HG02943 (cell line): Measurements from ENCODE around the gene MYO5B.

Experiments used
- ATAC-seq: cut with Tn5 transposase; IDR thresholded peaks from one replicate; pipeline ENCODE4 v1.9.1; 2021; ENCODE audit warnings: mild to moderate bottlenecking, low read depth, moderate library complexity; ENCODE audit not compliant: unreplicated experiment

The MYO5B gene

GRCh38 chr18:50190236-50190635 lies 4.7 kb downstream of the MYO5B start:
- no peak for ATAC-seq

DNA sequence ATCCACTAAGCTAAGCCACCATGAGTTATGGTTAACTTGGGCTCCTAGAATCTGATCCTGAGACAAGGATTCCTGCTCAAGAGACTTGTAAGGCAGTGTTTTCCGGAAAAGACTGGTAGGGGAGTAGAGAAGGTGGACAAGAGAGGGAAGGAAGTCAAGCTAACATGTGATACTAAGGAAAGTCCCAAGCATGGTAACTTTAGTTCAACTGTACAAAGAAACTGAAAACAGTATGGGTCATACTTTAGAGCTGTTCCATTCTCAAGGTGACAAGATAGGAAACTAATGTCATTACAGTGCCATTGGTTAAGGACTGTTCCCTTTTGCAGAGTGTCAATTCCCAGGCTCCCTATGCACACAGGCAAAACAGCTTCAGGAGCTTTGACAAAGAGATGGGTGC lies 5.8 kb downstream of the MYO5B start:
- no peak for ATAC-seq

DNA sequence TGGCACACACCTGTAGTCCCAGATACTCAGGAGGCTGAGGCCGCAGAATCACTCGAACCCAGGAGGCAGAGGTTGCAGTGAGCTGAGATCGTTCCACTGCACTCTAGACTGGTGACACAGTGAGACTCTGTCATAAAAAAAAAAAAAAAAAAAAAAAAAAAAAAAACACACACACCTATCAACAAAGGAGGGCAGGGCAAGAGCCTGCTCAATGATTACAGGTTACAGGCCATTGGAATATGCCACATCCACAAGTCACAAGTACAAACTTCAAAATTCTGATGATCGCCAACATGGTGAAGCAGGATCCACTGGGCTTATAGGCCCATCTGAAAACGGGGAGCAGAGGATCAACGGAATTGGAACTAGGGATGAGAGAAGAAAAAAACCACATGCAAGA lies 6.3 kb downstream of the MYO5B start:
- no peak for ATAC-seq

GRCh38 chr18:50187659-50188058 lies 7.3 kb downstream of the MYO5B start:
- no peak for ATAC-seq

- no peak for ATAC-seq
Measured at GRCh38 chr18:50186385-50186784, 8.6 kb downstream of the MYO5B start.

DNA sequence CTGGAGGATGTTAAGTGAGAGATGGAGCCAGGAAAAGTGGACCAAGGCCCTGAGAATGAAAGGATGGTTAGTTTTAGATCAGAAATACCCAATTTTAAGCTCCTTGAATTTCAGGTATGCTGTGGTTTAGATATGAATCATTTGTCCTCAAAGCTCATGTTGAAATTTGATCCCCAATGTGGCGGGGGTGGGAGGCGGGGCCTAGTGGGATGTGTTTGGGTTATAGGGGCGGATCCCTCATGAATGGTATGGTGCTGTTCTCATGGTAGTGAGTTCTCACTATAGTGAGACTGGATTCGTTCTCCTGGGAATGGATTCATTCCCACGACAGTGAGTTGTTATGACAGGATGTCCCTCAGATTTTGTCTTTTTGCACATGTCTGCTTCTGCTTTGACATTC lies 11.4 kb downstream of the MYO5B start:
- no peak for ATAC-seq

DNA sequence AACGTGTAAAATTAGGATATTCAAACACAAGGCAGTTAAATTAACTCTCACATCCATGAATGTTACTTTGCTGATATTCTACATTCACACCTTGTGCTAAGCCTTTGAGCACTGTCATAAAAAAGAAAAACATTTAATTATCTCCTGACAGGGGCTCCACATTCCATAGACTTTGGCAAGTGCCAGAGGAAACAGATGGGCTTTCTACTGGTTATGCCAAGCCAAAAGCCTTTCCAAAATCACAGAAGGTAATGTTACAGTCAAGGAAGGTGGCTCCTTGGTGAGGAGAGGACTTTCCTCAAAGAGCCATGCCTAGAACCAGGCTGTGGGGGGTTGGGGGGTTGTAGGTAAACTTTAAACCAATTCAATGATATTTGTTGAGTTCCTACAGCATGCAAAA lies 12.4 kb downstream of the MYO5B start:
- no peak for ATAC-seq

GRCh38 chr18:50181590-50181989 lies 13.4 kb downstream of the MYO5B start:
- no peak for ATAC-seq

GRCh38 chr18:50179465-50179864 lies 15.5 kb downstream of the MYO5B start:
- no peak for ATAC-seq

DNA sequence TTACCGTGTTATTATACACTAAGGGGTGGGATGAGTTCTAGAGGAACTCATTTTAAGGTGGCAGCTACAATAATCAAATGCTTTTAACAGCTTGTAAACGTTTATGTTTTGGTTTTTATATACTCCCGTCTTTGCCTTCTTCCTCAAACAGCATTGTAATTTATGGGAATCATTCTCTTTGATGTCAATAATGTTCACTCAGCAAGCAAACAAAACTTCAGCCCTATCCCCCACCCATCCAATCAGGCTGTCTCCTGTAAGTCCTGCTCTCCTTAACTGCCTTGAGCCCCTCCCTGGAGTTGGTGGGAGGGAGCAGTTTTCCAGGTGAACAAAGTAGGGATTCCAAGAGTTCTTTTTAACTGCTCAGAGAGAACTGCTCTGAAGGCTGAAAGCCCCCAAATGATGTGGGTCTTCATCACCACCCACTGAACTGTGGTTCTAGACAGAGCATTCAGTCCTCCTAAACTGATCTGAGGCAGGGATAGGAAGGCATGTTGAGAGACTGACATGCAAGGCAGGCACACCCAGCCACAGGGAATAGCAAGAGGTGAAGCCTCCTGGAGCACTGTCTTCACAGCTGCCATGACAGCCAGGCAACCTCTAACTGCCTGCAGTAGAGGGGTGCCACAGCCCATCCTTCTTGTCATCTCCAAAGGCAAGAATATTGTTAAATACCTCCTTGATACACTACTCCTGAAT lies 17.5 kb downstream of the MYO5B start:
- no peak for ATAC-seq

DNA sequence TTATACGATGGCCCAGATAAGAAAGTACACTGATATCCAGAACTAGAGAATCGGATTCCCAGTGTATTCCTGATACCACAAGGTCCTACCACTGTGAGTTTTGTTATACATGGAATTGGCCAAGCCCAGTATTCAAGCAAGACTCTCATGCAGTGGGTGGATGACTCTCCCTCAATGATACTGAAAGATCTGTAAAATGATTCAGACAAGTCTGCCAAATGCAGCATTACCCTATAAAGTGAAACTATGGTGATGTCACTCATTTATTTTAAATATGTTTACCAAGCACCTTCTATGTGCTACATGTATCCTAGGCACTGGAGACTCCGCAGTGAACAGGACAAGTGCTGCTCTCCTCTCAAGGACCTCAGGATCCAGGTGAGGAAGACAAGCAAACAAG lies 22.6 kb downstream of the MYO5B start:
- ATAC-seq = no peak

- no peak for ATAC-seq
Measured at GRCh38 chr18:50171406-50171805, 23.5 kb downstream of the MYO5B start.

DNA sequence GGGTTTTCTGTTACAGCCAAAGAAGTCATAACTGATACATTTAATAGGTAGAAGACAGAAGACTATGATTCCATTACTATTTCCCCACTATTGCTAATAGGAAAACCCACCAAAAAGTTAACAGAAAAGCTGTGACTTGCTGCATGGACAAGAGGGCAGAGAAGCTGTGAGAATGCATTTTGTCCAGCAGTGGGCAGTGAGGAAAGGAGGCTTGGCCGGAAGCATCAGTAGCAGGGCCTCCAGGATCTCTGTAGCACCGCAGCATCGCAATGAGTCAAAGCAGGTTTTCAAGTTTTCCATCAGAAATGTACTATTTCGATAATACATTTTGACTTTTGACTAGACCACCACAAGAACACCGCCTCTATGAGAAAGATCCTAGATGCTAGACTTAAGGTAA lies 24.9 kb downstream of the MYO5B start:
- no peak for ATAC-seq

DNA sequence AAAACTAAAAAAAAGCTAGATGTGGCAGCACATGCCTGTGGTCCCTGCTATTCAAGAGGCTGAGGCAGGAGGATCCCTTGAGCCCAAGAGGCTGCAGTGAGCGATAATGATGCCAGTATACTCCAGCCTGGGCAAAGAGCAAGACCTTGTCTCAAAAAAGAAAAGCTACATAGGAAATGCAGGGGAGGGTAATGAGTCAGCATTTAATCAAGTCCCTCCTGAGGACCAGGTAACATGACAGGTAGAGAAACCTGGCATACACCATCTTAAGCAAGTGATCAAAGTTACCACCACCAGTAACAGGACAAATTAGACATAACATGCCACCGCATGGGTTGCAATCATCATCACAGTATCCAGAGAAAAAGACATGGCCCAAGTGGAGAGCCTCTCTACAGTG lies 25.8 kb downstream of the MYO5B start:
- no peak for ATAC-seq

GRCh38 chr18:50167966-50168365 lies 27.0 kb downstream of the MYO5B start:
- no peak for ATAC-seq

GRCh38 chr18:50166901-50167300 lies 28.0 kb downstream of the MYO5B start:
- ATAC-seq = no peak

DNA sequence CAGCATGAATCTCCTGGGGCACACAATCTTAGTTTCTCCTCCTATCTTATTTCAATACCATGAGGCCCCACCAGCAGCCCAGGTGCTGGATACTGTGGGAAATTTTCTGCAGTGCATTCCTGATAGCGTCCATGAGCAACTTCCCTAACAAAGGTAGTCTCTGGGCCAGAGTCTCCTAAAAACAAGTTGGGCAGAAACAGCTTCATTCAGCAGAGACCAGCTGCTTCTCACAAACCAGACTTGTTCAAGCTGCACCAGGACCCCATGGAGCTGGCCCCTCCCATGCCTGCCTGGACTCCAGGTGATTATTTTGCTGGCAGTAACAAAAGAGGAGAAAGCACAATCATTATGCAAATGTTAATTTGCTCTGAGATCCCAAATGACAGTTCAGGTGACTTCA lies 31.4 kb downstream of the MYO5B start:
- no peak for ATAC-seq

DNA sequence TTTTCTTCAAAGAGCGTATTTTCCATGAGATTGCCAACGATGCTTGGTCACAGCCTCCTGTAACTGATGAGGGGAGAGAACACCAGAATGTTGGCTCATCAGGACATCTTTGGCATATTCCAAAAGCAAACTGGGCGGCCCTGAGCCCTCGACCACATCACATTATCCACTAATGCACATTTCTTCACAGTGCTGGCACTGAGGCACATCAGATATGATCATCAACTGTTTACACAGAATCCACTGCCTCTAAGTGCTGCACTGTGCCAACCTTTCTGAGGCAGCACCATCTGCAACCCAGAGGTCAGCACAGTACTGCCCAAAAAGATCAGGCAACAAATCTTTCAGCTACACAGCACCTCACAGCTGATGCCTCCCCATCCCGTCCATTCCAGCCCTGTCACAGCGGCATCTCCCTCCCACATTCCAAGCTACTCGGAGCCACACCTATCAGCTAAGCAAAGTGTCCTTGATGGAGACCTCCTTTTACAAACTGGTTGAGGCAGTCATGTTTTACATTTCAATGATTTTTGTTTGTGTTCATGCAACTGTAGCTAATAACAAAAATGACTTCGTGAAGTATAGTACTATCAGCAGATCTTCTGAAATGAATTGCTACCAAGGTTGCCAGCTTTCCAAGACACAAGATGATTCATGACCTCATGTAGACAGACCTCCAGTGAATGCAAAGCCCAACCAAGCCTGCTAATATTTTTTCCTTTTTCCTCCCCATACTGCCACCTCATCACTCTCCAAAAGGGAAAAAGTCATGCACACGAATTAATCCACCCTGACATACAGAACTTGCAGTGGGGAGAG lies 32.3 kb downstream of the MYO5B start:
- no peak for ATAC-seq

DNA sequence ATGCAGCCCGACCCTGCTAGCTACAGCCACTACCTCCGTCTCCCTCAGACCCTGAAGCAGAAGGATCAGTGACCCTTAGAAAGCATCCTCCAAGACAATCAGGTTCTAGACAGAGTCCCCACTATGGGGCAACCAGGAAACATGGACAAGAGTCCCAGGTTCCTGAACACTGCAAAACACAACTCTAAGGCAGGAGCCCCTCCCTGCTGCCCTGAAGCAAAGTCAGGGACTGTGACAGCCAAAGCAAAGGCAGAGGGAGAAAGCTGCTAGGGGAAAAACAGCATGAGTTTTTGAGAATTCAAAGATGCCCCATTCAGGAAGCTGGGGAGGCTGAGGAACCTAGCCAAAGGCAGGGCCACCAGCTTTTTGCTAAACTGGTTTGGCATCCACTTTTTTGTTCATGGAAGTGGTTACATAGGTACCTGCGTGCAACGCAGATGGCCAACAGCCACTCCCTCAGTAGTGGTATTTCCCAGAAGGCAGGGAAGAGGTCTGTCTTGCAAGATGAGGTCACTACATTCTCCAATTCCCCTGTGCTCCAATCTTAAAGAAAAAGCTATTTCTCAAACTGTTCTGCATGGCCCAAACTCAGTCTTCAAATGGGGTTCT lies 33.2 kb downstream of the MYO5B start:
- no peak for ATAC-seq

DNA sequence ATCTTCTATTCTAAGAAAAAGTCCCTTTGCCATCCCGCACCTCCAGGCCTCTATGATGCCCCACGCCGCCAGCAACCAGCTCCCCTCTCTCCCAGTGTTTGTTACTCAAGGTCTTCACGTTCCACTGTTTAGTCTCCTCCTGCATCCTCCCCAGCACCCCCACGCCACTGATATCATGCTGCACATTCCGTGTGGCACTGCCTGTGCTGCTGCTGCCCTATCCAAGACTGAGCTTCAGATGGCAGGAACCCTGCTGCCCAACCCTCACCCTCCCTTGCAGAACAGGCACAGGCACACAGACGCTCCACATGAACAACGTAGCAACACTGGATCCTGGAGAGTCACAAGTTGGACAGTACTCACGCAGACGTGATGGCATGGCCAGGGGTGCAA lies 35.3 kb downstream of the MYO5B start:
- no peak for ATAC-seq

DNA sequence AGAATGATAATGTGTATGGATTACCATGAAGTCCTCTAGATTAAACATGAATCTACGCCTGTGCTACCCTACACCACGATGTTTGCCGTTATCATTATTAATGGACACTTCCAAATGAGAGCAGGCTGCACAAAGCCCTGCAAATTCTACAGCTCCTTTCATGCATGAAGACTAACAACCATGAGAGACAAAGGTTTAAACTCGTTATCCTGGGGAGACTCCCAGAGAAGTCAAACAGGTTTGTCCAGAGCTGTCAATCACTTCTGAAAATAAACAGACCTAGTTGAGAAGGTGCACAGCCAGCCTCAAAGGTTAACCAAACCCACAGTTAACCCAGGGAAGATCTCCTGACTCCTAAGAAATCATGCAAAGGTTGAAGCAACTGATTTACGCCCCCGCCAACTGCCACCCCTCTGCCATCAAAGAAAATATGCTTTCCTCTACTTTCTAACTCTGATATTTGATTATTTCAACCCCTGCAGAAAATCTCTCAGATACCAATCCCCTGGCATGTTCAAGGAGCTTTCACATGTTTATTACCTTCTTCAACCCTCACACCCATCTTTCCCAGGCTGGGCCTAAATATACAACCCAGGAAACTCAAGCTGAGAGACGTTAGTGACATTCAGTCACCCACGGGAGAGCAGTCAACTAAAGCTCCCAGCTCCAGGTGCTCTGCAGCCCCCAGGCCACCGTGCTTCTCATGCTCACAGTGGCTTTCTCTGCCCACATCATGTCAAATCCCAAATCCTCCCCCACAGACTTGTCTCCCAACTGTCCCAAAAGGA lies 35.9 kb downstream of the MYO5B start:
- no peak for ATAC-seq
